Gastrocnemius medialis (tissue), 4 donors: Measurements from ENCODE around the gene UNC119. TPM values are rescaled to one million over a fixed set of nuclear protein-coding genes. Genes with fewer than 3 reads are reported as not detected.

ENCODE experiments used
- ATAC-seq, 2 donors: fragments of 150-250 bp; one replicate each; pipeline ENCODE4 v1.9.1; 2016
- DNase-seq, 2 donors: peaks; one replicate each; pipeline ENCODE4 v3.0.0-alpha.2; 2019
- H3K27ac ChIP-seq, 4 donors: fragments of 200-600 bp; sonication (generic); 1 replicate in 1 of 4; 2 replicates in 3 of 4; pipeline ENCODE4 v1.5.1; 2016 to 2018; ENCODE audit warnings: mild to moderate bottlenecking in 2 of 4, moderate library complexity in 1 of 4
- H3K27me3 ChIP-seq, 3 donors: fragments of 200-600 bp; sonication (generic) in 2 of 3; 1 replicate in 1 of 3; 2 replicates in 2 of 3; pipeline versions ENCODE4 v1.5.1 to v1.6.0; 2016 to 2019; ENCODE audit warnings: mild to moderate bottlenecking in 1 of 3, moderate library complexity in 1 of 3
- H3K36me3 ChIP-seq, 2 donors: fragments of 200-600 bp; sonication (generic) in 1 of 2; one replicate each; pipeline ENCODE4 v1.5.1; 2017 to 2018
- H3K4me1 ChIP-seq, 2 donors: fragments of 200-600 bp; sonication (generic) in 1 of 2; one replicate each; pipeline ENCODE4 v1.5.1; 2016 to 2017; ENCODE audit warnings: mild to moderate bottlenecking in 2 of 2
- H3K4me3 ChIP-seq, 4 donors: fragments of 200-600 bp; sonication (generic) in 3 of 4; 1 replicate in 1 of 4; 2 replicates in 3 of 4; pipeline ENCODE4 v1.5.1; 2016 to 2019; ENCODE audit warnings: mild to moderate bottlenecking in 2 of 4
- H3K9me3 ChIP-seq, 3 donors: fragments of 200-600 bp; sonication (generic) in 2 of 3; 1 replicate in 1 of 3; 2 replicates in 2 of 3; pipeline ENCODE4 v1.5.1; 2016 to 2019
- POLR2A ChIP-seq, 2 donors: fragments of 450-650 bp; IDR thresholded peaks; one replicate each; pipeline ENCODE4 v1.6.1; 2017; ENCODE audit warnings: antibody characterized with exemption in 2 of 2, mild to moderate bottlenecking in 2 of 2, moderate library complexity in 2 of 2
- in situ Hi-C, 4 donors: fragments of 200-750 bp; cut with MboI; loops; one replicate each; pipeline versions ENCODE4 v1.15.0 to v1.8.0; 2017; ENCODE audit warnings: low sequenced_read_pairs in 4 of 4
- intact Hi-C: fragments of 100-400 bp; cut with DNase I; formaldehyde crosslinking; loops from one replicate; pipeline ENCODE4 v1.15.1; 2023; ENCODE audit warnings: low total_unique reads
- total RNA-seq, 4 donors: library from RNA; depleted of rRNA; stranded (reverse); fragments of >200 nt; gene quantifications; one replicate each; pipeline versions ENCODE4 v1.1.0 to v1.2.3, GENCODE V29; 2016
- TF ChIP-seq, protein P1 (sequence below), 5 experiments: fragments of 450-650 bp in 3 of 5; fragments of 200-600 bp in 2 of 5; sonication (generic) in 2 of 5; IDR thresholded peaks in 4 of 5; conservative IDR thresholded peaks in 1 of 5; 1 replicate in 4 of 5; 2 replicates in 1 of 5; pipeline ENCODE4 v1.5.1; 2016 to 2019; ENCODE audit warnings: antibody characterized with exemption in 5 of 5, mild to moderate bottlenecking in 3 of 5, moderate library complexity in 3 of 5

The UNC119 gene
- total RNA-seq, 4 donors from 2014 or later: 3.1 to 10.2 (median 6.3) TPM

DNA sequence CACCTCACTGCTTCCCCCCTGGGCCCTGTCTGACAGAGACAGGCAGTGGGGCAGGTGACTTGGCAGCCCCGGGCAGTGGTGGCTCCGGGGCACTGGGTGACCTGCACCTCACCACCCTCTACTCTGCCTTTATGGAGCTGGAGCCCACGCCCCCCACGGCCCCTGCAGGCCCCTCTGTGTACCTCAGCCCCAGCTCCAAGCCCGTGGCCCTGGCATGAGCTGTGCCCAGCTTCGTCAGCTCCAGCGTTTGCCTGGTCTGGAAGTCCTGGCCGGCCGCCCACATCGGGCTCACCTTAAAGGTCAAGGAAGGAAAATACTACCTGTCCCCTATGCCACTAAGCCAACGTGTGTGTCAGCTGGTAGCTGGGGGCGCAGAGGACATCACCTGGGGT is 15.2 kb downstream of the UNC119 start:
- intact Hi-C loops: no loop called here
- no peak overlapping the region for H3K4me3 ChIP-seq

GRCh38 chr17:28536532-28537218 is 15.7 kb downstream of the UNC119 start:
- intact Hi-C loops (no loop called here), in situ Hi-C loops (no loop called here)
- no peaks in the 10 kb centered on the region for H3K36me3 ChIP-seq
- no peak overlapping the region for H3K4me3 ChIP-seq
- DNase-seq: no peak
- H3K27ac ChIP-seq: no peak overlapping the region
- no peaks in the 10 kb centered on the region for H3K9me3 ChIP-seq
- no peaks in the 10 kb centered on the region for H3K4me1 ChIP-seq
- TF ChIP-seq POLR2A (IDR thresholded peaks at IDR 0.05): no peak
- TF ChIP-seq, protein P1, sequence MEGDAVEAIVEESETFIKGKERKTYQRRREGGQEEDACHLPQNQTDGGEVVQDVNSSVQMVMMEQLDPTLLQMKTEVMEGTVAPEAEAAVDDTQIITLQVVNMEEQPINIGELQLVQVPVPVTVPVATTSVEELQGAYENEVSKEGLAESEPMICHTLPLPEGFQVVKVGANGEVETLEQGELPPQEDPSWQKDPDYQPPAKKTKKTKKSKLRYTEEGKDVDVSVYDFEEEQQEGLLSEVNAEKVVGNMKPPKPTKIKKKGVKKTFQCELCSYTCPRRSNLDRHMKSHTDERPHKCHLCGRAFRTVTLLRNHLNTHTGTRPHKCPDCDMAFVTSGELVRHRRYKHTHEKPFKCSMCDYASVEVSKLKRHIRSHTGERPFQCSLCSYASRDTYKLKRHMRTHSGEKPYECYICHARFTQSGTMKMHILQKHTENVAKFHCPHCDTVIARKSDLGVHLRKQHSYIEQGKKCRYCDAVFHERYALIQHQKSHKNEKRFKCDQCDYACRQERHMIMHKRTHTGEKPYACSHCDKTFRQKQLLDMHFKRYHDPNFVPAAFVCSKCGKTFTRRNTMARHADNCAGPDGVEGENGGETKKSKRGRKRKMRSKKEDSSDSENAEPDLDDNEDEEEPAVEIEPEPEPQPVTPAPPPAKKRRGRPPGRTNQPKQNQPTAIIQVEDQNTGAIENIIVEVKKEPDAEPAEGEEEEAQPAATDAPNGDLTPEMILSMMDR (IDR thresholded peaks at IDR 0.05 in 4 of 5, conservative IDR thresholded peaks at IDR 0.05 in 1 of 5): no peak
- no peak for ATAC-seq
- no peaks in the 10 kb centered on the region for H3K27me3 ChIP-seq

More for the DNA sequence above, 15.2 kb downstream of the UNC119 start:
- no peaks in the 10 kb centered on the region for H3K4me1 ChIP-seq
- H3K27me3 ChIP-seq: no peaks in the 10 kb centered on the region
- TF ChIP-seq, protein P1 (IDR thresholded peaks at IDR 0.05 in 4 of 5, conservative IDR thresholded peaks at IDR 0.05 in 1 of 5): no peak
- TF ChIP-seq POLR2A (IDR thresholded peaks at IDR 0.05): no peak
- in situ Hi-C loops: no loop called here
- no peak overlapping the region for H3K27ac ChIP-seq
- H3K36me3 ChIP-seq: no peaks in the 10 kb centered on the region
- no peak for DNase-seq
- H3K9me3 ChIP-seq: no peaks in the 10 kb centered on the region
- no peak for ATAC-seq

DNA sequence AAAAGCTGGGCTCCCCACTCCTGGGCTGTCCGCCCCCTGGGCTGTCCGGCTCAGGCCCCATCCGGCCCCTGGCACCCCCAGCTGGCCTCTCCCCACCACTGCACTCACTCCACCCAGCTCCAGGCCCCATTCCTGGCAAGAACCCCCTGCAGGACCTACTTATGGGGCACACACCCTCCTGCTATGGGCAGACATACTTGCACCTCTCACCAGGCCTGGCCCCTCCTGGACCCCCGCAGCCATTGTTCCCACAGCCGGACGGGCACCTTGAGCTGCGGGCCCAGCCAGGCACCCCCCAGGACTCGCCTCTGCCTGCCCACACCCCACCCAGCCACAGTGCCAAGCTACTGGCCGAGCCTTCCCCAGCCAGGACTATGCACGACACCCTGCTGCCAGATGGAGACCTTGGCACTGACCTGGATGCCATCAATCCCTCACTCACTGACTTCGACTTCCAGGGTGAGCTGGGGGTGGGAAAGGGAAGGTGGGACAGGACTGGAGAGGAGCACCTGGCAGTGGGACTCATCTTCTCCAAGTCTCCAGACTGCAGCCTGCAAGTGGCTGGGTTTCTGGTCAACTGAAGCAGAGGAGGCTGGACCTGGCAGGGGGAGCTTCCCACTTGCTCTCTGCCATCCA is 17.6 kb downstream of the UNC119 start:
- H3K27me3 ChIP-seq: no peaks in the 10 kb centered on the region
- no peak overlapping the region for H3K27ac ChIP-seq
- no peaks in the 10 kb centered on the region for H3K9me3 ChIP-seq
- no peak for TF ChIP-seq POLR2A (IDR thresholded peaks at IDR 0.05)
- TF ChIP-seq, protein P1 (IDR thresholded peaks at IDR 0.05 in 4 of 5, conservative IDR thresholded peaks at IDR 0.05 in 1 of 5): no peak
- intact Hi-C loops: no loop called here
- ATAC-seq (no peak), DNase-seq (no peak)
- H3K36me3 ChIP-seq: no peaks in the 10 kb centered on the region
- in situ Hi-C loops: no loop called here
- no peaks in the 10 kb centered on the region for H3K4me1 ChIP-seq
- H3K4me3 ChIP-seq: no peak overlapping the region

GRCh38 chr17:28533091-28533807 is 19.2 kb downstream of the UNC119 start:
- DNase-seq (no peak), ATAC-seq (no peak)
- Histone ChIP-seq H3K27ac (no peak overlapping the region), H3K4me3 (no peak overlapping the region), H3K36me3 (no peaks in the 10 kb centered on the region), H3K4me1 (no peaks in the 10 kb centered on the region), H3K27me3 (no peaks in the 10 kb centered on the region), H3K9me3 (no peaks in the 10 kb centered on the region)
- intact Hi-C loops (no loop called here), in situ Hi-C loops (no loop called here)
- TF ChIP-seq, protein P1 (IDR thresholded peaks at IDR 0.05 in 4 of 5, conservative IDR thresholded peaks at IDR 0.05 in 1 of 5): no peak
- TF ChIP-seq POLR2A (IDR thresholded peaks at IDR 0.05): no peak
